ENCODE measurements around the gene PUS1.

DNA sequence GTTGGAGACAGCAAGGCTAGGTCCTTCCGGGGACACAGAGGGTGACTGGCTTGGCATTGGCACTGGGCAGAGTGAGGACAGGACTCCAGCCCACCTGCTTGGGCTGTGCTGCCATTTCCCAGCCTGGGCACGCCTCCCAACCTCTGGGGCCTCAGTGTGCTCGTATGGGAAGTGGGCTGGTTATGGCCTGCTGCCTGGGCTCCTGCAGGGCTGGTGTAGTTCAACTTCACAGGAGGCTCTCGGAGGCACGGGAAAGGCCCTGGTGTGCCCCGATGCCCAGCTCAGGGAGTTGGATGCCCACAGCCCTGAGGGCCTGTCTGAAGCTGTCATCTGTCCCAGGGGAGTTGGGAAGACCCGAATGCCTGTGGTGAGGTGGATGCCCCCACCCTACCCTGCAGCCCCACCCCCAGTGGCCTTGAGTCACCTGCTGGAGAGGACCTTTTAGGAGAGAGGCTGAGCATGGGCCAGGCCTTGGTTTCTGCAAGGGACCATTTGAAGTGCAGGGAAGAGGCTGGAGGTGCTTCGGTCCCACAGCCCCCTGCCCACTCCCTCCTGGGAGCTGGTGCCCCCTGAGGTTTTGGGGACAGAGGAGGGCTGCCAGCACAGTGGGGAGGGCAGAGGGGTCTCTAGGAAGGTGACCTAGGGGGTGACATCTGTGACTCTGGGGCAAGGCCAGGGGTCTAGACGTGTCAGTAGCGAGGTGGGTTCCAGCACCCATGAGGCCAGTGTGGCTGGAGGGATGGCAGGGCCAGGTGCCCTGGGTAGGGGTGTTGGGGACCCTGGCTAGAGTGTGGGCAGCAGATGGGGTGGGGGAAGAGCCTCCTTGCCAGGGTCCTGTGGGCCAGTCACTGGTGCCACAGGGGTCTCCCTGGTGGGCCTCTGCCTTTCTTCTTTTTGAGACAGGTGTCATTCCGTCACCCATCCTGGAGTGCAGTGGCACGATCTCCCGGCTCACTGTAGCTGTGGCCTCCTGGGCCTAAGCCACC lies 25.5 kb upstream of the PUS1 start:
- TF ChIP-seq, protein P1, sequence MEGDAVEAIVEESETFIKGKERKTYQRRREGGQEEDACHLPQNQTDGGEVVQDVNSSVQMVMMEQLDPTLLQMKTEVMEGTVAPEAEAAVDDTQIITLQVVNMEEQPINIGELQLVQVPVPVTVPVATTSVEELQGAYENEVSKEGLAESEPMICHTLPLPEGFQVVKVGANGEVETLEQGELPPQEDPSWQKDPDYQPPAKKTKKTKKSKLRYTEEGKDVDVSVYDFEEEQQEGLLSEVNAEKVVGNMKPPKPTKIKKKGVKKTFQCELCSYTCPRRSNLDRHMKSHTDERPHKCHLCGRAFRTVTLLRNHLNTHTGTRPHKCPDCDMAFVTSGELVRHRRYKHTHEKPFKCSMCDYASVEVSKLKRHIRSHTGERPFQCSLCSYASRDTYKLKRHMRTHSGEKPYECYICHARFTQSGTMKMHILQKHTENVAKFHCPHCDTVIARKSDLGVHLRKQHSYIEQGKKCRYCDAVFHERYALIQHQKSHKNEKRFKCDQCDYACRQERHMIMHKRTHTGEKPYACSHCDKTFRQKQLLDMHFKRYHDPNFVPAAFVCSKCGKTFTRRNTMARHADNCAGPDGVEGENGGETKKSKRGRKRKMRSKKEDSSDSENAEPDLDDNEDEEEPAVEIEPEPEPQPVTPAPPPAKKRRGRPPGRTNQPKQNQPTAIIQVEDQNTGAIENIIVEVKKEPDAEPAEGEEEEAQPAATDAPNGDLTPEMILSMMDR (IDR thresholded peaks at IDR 0.05; ENCODE audit: borderline replicate concordance, extremely low read depth, low read length, poor library complexity, severe bottlenecking), result no peak
- no peak for TF ChIP-seq EZH2 (IDR thresholded peaks at IDR 0.05; ENCODE audit: borderline replicate concordance, low read depth, low read length, severe bottlenecking)
